HT-29 (cell line): Measurements from ENCODE around the gene TCF20. TPM values are rescaled to one million over a fixed set of nuclear protein-coding genes. Genes with fewer than 3 reads are reported as not detected.

ENCODE experiments used
- DNase-seq: peaks from one replicate; pipeline ENCODE4 v3.0.0-alpha.2; 2015; ENCODE audit warnings: low spot score
- total RNA-seq: library from RNA; depleted of rRNA; stranded (reverse); fragments of >200 nt; shearing (Covaris generic); gene quantifications from 2 replicates; pipeline ENCODE4 v1.2.3, GENCODE V29; 2014; rRNA removed

Gene TCF20
- total RNA-seq, 1 experiment from 2014 or later: 48.3 TPM

DNA sequence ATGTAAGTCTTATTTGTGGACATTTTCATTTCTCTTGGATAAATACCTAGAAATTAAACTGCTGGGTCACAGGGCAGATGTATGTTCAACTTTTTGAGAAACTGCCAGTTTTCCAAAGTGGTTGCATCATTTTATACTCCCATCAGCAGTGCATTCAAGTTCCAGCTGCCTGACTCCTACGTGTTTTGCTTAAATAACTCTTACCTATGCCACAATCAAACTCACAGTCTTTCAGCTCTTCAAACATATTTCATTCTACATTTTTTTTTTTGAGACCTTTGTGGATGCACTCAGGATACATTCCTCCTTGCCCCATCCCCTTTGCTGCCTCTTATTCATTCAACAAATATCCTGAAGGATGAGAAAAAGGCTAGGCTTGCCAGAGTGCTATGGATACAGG lies 9.2 kb downstream of the TCF20 start:
- no peak for DNase-seq

DNA sequence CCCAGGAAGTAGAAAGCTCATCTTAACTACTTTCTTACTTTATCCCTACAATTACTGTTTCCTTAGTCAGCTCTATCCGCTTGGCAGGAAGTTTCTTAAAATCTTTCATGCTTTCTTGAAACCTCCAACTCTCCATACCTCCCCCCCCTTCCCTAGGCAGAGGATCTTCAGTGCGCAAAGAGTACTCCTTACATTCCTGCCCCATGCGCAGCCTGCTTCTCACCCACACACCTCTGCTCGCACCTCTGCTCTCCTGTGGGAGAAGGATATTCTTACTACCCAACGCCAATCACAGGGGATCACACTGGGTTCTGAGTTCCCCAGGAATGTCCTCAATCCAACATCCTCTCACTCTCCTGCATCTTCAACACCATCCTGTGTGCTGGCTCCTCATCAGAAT lies 12.3 kb downstream of the TCF20 start:
- no peak for DNase-seq

DNA sequence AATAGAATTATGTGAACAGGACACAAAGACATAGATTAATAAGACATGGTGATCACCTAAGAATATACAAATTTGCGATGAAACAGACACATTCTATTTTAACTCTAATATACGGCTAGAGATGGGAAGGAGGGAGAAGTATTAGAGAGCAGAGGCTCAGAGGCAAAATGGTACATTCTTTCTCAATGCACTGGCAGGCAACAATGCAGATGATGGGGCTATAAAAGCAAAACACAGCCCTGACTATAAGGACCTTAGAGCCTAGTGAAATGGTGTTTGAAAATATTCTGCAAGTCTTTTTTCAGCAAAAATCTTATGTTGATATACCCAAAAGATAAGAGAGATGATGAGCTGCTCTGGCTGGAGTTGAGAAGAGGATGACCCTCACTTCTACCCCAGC lies 13.1 kb downstream of the TCF20 start:
- DNase-seq: no peak

DNA sequence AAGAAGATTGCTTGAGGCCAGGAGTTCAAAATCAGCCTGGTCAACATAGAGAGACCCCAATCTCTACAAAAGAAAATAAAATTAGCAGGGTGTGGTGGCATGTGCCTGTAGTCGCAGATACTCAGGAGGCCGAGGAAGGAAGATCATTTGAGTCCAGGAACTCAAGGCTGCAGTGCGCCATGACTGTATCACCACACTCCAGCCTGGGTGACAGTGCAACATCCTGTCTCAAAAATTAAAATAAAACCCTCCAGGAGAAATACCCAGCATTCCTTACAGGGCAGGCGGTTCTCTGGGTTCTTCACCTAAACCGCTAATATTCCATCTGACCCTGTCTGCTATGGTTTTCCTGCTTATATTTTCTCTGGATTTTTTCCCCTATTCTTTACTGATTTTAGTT lies 13.5 kb downstream of the TCF20 start:
- no peak for DNase-seq

DNA sequence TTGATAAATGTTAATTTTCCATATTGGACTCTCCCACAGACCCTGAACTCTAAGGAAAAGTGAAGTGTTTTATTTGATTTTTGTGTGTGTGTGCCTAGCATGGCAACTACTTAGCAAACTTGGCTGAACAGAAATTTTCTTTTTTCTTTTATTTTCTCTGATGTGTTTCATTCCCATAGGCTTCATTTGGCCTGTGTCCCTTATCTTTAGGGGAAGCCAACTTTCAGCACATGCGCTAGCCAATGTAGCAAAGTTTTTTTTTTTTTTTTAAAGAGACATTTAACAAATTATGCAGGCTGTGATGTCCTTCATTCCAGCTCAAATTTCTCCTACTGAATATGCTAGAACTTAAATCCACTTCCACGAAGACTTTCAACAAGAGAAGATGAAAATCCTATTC lies 14.2 kb downstream of the TCF20 start:
- DNase-seq: no peak

DNA sequence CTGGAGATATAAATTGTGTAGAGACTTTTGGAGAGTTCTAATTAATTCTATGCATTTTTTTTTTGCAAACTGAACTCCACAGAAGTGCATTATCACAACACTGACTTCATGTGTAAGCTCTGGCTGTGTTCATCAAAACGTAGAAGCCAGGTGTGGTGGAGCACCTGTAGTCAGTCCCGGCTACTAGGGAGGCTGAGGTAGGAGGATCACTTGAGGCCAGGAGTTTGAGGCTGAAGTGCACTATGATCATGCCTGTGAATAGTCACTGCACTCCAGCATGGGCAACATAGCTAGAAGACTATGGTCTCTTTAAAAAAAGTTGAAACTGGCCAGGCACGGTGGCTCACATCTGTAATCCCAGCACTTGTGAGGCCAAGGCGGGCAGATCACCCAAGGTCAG lies 20.6 kb downstream of the TCF20 start:
- DNase-seq: no peak

DNA sequence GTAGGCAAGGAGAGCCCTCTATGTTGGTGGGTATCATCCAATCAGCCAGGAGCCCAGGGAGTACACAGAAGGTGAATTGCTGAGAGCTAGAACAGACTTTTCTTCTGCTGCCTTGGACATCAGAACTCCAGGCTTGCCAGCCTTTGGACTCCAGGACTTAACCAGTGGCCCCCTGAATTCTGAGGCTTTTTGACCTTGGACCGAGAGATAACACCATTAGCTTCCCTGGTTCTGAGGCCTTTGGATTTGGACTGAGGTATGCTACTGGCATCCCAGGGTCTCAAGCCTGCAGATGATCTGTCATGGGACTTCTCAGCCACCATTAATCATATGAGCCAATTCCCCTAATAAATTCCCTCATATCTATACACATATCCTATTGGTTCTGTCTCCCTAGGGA lies 21.5 kb downstream of the TCF20 start:
- DNase-seq: no peak

DNA sequence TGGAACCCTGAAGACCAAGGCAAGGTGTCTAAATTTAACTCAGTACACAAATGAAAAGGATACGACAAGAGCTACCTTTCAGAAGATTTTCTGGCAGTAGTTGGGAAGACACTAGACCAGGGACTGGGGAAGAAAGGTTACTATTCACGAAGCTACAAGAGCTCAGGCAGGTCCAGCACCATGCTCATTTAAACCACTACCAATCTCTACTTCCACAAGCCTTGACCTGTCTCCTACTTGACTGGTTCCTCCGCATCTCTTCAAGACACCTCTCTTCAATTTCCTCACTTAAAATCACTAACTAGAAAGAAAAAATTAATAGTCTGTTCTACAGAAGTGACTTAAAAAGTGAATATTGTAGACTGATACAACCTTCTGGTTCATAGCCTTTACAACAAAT lies 22.9 kb downstream of the TCF20 start:
- DNase-seq: no peak

DNA sequence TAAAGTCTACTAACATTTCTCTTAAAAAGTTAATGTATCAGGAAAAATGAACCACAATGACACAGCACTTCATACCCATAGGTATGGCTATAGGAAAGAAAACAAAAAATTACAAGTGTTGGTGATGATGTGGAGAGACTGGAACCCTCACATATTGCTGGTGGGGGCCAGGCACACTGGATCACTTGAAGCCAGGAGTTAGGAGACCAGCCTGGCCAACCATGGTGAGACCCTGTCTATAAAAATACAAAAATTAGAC lies 26.7 kb downstream of the TCF20 start:
- no peak for DNase-seq

DNA sequence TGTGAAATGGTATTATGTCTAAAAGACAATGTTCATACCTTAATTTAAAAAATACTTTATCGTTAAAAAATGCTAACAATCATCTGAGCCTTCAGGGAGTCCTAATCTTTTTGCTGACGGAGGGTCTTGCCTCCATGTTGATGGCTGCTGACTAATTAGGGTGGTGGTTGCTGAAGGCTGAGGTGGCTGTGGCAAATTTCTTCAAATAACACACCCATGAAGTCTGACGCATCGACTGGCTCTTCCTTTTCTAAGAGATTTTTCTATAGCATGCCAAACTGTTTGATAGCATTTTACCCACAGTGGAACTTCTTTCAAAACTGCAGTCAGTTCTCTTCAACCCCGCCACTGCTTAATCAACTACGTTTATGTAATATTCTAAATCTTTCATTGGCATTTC lies 33.6 kb downstream of the TCF20 start:
- no peak for DNase-seq

DNA sequence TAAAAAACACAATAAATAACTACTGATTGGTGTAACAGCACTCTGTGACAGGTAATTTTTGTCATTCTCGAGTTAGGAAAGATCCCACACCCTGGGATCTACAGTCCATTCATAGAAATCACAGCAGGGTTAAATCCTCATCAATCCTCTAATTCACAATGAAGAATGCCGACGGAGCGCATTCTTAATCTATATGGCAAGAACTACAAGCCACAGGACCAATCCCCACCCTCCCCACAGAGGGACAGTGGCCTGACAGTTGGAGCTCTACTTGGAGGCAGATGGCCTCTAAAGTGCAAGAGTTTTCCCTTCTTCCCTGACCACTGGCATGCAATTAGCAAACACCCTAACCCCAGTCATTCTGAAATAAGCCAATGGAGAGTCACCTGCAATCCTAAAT lies 34.2 kb downstream of the TCF20 start:
- no peak for DNase-seq

DNA sequence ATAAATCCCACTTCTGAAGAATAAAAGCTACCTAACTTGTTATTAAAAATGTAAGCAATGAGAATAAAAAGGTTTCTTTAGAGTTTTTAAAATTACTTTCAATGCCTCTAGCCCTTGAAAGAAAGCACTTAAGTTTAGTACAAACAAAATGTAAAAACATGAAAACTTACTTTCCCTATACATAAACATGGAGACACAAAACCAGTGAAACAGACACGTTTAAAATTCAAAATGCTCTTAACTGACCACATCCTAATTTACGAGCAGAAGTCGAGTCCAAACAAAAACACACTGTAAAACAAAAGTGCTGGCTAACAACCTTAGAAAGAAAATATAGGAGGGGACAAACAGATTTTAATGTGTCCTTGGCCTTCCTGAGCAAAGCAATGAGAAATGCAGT lies 36.6 kb downstream of the TCF20 start:
- no peak for DNase-seq

DNA sequence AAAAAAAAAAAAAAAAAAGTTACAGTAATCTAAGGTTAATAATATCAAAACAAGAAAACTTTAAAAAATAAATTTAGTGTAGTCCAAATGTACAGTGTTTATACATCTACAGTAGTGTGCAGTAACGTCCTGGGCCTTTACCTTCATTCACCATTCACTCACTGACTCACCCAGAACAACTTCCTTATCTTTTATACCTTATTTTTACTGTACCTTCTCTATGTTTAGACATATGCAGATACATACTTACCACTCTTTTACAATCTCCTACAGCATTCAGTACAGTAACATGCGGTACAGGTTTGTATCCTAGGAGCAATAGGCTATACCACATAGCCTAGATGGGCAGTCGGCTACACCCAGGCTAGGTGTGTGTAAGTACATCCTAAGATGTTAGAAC lies 38.5 kb downstream of the TCF20 start:
- no peak for DNase-seq

DNA sequence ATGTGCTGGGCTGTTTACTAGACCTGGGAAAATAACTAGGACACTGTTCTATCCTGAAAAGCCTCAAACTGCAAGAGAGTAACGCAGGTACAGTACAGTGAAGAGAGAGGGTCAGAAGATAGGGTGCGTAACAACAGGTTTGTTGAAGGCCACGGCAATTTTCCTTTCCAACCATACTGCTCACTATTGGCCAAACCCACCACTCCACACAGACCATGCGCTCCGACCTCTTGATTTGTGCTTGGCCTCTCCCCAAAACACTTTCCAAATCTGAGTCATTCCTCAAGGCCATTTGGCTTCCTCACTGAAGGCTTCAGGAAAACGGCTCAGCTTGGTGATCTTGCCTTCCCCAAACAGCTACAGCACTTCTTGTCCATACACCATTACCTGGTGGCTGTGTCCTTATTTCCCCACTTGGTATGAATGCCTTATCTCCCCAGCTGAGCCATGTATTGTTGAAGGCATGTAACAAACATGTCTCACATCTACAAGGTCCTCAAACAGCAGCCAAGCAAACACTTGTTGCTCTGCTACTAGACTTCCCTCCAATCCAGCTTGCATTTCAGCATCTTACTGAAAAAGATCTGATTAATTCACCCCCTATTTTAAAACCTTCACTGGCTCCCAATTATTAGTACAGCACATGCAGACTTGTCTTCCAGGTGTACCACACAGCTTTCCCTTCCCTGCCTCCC lies 40.9 kb downstream of the TCF20 start:
- no peak for DNase-seq

DNA sequence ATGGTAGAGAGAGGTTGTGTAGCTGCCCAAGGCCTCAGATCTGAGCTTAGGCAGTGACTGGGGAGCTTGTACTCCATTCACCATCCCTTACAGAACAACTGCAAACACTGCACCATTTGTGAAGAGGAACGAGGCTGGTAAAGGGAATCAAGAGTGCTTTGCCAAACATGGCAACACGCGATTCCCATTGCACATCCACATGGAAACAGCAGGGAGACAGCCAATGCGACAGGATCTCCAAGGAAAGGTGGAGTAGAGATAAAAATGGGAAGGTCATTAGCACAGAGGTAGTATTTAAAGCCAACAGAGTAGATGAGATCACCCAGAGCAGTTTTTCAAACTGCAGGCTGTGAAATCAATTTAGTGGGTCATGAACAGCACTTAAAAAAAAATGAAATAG lies 42.0 kb downstream of the TCF20 start:
- no peak for DNase-seq

DNA sequence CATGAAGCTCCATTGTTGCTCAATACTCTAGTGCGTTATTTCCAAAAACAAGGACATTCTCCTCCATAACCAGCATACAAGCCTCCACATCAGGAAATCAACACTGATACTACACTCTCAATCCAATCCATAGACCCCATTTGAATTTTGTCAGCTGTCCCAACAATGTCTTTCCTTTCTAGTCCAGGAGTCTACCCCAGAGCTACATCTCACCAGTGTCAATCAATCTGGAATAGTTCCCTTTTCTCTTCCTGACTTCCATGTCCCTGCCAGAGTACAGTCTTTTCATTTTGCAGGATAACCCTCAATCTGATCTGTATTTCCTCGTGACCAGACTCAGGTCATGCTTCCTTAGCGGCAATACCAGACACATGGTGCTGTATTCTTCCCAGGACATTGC lies 43.0 kb downstream of the TCF20 start:
- DNase-seq: no peak

DNA sequence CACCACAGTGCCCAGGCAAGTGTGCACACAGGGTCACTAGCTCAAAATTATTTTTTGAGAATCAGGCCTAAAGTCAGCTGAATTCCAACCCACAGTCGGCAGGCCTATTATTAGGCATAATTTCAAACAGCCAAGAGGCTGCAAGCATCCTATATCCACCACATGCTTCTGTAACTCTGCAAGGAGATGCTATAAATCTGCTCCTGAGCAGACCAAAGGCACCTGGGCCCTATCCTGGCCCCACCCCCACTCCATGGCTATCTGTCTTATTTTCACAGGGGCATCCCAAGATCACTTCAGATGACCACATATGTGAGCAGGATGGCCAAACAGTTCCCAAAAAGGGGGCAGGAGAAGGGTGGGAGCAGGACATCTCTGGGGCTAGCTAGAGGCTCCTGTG lies 44.6 kb downstream of the TCF20 start:
- DNase-seq: no peak

DNA sequence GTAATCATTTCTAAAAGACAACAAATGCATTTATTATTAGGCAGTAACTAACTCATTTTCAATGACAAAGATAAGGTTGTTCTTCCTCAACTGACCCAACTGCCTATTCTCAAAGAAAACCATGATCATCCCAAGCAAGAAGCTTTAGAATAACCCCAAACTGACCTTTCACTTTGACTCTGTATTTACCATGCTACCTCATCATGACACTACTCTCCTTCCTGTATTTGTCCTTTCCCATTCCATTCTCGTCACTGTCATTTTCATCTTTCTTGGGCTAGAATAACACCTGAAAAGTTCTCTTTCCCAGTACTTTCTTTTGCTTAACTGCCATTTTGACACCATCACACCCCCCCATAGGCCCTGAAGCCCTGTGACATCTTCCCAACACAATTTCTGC lies 48.3 kb downstream of the TCF20 start:
- DNase-seq: no peak

Other genes with a start within 250 kb of the TCF20 start
- gene NAGA, start 199.8 kb downstream of the TCF20 start, total RNA-seq: 20.8 and 26.8 TPM in 2 replicates
- 5.1 and 6.5 TPM in 2 replicates for gene PHETA2, start 196.4 kb downstream of the TCF20 start, total RNA-seq
- 18.9 and 25.5 TPM in 2 replicates for gene SMDT1, start 191.0 kb downstream of the TCF20 start, total RNA-seq
- gene NDUFA6, start 179.9 kb downstream of the TCF20 start, total RNA-seq: 49.0 and 57.6 TPM in 2 replicates
- 2.6 and 2.8 TPM in 2 replicates for gene CYP2D6, start 139.8 kb downstream of the TCF20 start, total RNA-seq
- gene NFAM1, start 161.8 kb upstream of the TCF20 start, total RNA-seq: not detected in 2 replicates
- gene RRP7A, start 249.1 kb upstream of the TCF20 start, total RNA-seq: 38.6 and 40.2 TPM in 2 replicates